ENCODE results near the gene DEXI. TPM values are rescaled to one million over a fixed set of nuclear protein-coding genes. Genes with fewer than 3 reads are reported as not detected.

DEXI gene
- total RNA-seq, 2 donors from 2014 or later = 31.5 to 32.0 TPM

DNA sequence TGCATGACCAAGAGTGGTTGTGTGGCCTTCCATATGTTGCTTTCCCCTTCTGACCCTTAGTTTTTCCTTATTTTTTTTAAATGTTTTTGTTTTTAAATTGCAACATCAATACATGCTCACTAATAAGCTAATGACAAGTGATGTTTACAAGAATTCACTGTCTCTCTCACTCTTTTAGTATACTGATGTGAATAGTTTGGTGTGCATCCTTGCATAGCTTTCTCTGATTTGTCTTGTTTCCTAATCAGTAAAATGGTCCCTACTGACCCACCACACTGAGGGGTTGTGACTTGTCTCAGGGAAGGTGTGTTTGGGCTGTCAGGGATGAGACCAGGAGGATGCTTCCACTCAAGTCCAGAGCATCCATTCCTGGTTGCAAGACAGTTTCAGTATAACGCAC is 39.3 kb downstream of the DEXI start:
- TF ChIP-seq, protein P1, sequence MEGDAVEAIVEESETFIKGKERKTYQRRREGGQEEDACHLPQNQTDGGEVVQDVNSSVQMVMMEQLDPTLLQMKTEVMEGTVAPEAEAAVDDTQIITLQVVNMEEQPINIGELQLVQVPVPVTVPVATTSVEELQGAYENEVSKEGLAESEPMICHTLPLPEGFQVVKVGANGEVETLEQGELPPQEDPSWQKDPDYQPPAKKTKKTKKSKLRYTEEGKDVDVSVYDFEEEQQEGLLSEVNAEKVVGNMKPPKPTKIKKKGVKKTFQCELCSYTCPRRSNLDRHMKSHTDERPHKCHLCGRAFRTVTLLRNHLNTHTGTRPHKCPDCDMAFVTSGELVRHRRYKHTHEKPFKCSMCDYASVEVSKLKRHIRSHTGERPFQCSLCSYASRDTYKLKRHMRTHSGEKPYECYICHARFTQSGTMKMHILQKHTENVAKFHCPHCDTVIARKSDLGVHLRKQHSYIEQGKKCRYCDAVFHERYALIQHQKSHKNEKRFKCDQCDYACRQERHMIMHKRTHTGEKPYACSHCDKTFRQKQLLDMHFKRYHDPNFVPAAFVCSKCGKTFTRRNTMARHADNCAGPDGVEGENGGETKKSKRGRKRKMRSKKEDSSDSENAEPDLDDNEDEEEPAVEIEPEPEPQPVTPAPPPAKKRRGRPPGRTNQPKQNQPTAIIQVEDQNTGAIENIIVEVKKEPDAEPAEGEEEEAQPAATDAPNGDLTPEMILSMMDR (conservative IDR thresholded peaks at IDR 0.05) = no peak
- no peak overlapping the region for H3K27ac ChIP-seq (ENCODE audit: low read depth, low read length)

DNA sequence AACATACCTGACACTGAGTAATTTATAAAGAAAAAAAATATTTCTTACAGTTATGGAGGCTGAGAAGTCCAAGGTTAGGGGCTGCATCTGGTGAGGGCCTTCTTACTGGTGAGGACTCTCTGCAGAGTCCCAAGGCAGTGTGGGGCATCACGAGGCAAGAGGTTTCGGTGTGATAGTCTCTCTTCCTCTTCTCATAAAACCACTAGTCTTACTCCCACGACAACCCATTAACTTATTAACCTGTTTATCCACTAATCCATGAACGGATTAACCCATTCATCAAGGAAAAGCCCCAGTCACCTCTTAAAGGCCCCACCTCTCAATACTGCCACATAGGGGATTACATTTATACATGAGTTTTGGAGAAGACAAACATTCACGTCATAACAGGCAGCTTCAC is 45.1 kb downstream of the DEXI start:
- no peaks in the 10 kb centered on the region for H3K36me3 Mint-ChIP-seq (ENCODE audit: low read depth)
- peaks cover 6% of the 10 kb centered on the region for H3K27me3 Mint-ChIP-seq (ENCODE audit: insufficient read depth)
- no peak for DNase-seq
- H3K4me3 Mint-ChIP-seq = no peak overlapping the region
- H3K9me3 Mint-ChIP-seq = no peaks in the 10 kb centered on the region
- WGBS, 2 experiments (ENCODE audit: insufficient coverage in 1 of 2, insufficient read length in 1 of 2) = 82 to 83% methylated on average over 3 to 5 of the region's 5 CpGs
- TF ChIP-seq, protein P1 (conservative IDR thresholded peaks at IDR 0.05) = no peak
- Histone ChIP-seq H3K9ac (ENCODE audit: extremely low read depth, low read length, poor library complexity, severe bottlenecking) (no peak overlapping the region), H3K36me3 (ENCODE audit: control insufficient read depth, insufficient read depth, low read length) (no peaks in the 10 kb centered on the region), H3K27me3 (ENCODE audit: control insufficient read depth, insufficient read depth, low read length, poor library complexity, severe bottlenecking) (peaks cover 4% of the 10 kb centered on the region), H3K4me1 (ENCODE audit: control insufficient read depth, insufficient read depth, low read length) (no peaks in the 10 kb centered on the region), H3K9me3 (ENCODE audit: control insufficient read depth, low read length) (no peaks in the 10 kb centered on the region), H3K4me3 (ENCODE audit: low read length) (no peak overlapping the region), H3K27ac (ENCODE audit: low read depth, low read length) (no peak overlapping the region)
- H3K4me1 Mint-ChIP-seq = no peaks in the 10 kb centered on the region
- H3K27ac Mint-ChIP-seq = no peak overlapping the region

More for the DNA sequence above, 39.3 kb downstream of the DEXI start:
- no peak overlapping the region for H3K4me3 ChIP-seq (ENCODE audit: low read length)
- peaks cover 9% of the 10 kb centered on the region for H3K9me3 ChIP-seq (ENCODE audit: control insufficient read depth, low read length)
- peaks cover 2% of the 10 kb centered on the region for H3K27me3 Mint-ChIP-seq (ENCODE audit: insufficient read depth)
- no peaks in the 10 kb centered on the region for H3K36me3 ChIP-seq (ENCODE audit: control insufficient read depth, insufficient read depth, low read length)
- no peaks in the 10 kb centered on the region for H3K27me3 ChIP-seq (ENCODE audit: control insufficient read depth, insufficient read depth, low read length, poor library complexity, severe bottlenecking)
- no peak overlapping the region for H3K4me3 Mint-ChIP-seq
- H3K36me3 Mint-ChIP-seq (ENCODE audit: low read depth) = no peaks in the 10 kb centered on the region
- no peak for DNase-seq
- 83 to 93% methylated on average over 1 of the region's 1 CpG for WGBS, 2 experiments (ENCODE audit: insufficient coverage in 1 of 2, insufficient read length in 1 of 2)
- peaks cover 1% of the 10 kb centered on the region for H3K9me3 Mint-ChIP-seq
- no peaks in the 10 kb centered on the region for H3K4me1 Mint-ChIP-seq
- H3K9ac ChIP-seq (ENCODE audit: extremely low read depth, low read length, poor library complexity, severe bottlenecking) = no peak overlapping the region
- H3K27ac Mint-ChIP-seq = no peak overlapping the region
- H3K4me1 ChIP-seq (ENCODE audit: control insufficient read depth, insufficient read depth, low read length) = no peaks in the 10 kb centered on the region

DNA sequence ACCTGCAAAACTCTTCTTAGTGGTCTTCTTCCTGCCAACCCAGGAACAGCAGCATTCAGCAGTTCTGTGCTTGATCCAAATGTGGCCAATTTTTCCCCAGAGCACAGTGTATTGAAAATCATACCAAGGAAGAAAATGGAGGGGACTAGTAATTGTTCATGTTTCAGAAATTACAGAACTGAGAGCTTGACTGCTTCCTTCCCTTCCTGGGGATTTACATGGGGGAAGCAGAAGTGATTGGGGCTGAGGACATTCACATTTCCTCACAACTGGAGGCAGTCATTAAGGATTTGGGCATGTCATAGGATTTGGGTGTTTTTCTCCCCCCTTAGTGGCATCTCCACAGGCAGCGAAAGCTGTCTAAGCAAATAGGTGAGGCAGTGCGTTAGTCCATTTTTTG is 45.5 kb downstream of the DEXI start:
- Mint-ChIP-seq H3K27ac (no peak overlapping the region), H3K4me1 (no peaks in the 10 kb centered on the region), H3K36me3 (ENCODE audit: low read depth) (no peaks in the 10 kb centered on the region), H3K27me3 (ENCODE audit: insufficient read depth) (peaks cover 6% of the 10 kb centered on the region), H3K4me3 (no peak overlapping the region), H3K9me3 (no peaks in the 10 kb centered on the region)
- no peak for DNase-seq
- peaks cover 4% of the 10 kb centered on the region for H3K27me3 ChIP-seq (ENCODE audit: control insufficient read depth, insufficient read depth, low read length, poor library complexity, severe bottlenecking)
- no peaks in the 10 kb centered on the region for H3K36me3 ChIP-seq (ENCODE audit: control insufficient read depth, insufficient read depth, low read length)
- H3K27ac ChIP-seq (ENCODE audit: low read depth, low read length) = no peak overlapping the region
- H3K4me1 ChIP-seq (ENCODE audit: control insufficient read depth, insufficient read depth, low read length) = no peaks in the 10 kb centered on the region
- TF ChIP-seq, protein P1 (conservative IDR thresholded peaks at IDR 0.05) = no peak
- H3K9ac ChIP-seq (ENCODE audit: extremely low read depth, low read length, poor library complexity, severe bottlenecking) = no peak overlapping the region
- H3K9me3 ChIP-seq (ENCODE audit: control insufficient read depth, low read length) = no peaks in the 10 kb centered on the region
- WGBS, 2 experiments (ENCODE audit: insufficient coverage in 1 of 2, insufficient read length in 1 of 2) = 88% methylated on average over 1 of the region's 2 CpGs; no CpG with 5 or more reads in 1 of the 2 experiments
- H3K4me3 ChIP-seq (ENCODE audit: low read length) = no peak overlapping the region

Measured in endodermal cell (in vitro differentiated cells).